Epithelial cell of esophagus (primary cell): ENCODE results near the gene PDK3.

Experiments
- DNase-seq: peaks from one replicate; pipeline ENCODE4 v3.0.0; 2010; ENCODE audit warnings: low read depth
- H3K4me3 ChIP-seq: 2 replicates; pipeline ENCODE4 v1.5.1; 2011; ENCODE audit warnings: mild to moderate bottlenecking, low read length, control low read depth
- CTCF ChIP-seq: IDR thresholded peaks from 2 replicates; pipeline ENCODE4 v1.5.1; 2011; ENCODE audit warnings: low read depth, mild to moderate bottlenecking, low read length, control low read depth, inconsistent platforms; ENCODE audit not compliant: insufficient read depth; ENCODE audit errors: missing control alignments

Gene PDK3

DNA sequence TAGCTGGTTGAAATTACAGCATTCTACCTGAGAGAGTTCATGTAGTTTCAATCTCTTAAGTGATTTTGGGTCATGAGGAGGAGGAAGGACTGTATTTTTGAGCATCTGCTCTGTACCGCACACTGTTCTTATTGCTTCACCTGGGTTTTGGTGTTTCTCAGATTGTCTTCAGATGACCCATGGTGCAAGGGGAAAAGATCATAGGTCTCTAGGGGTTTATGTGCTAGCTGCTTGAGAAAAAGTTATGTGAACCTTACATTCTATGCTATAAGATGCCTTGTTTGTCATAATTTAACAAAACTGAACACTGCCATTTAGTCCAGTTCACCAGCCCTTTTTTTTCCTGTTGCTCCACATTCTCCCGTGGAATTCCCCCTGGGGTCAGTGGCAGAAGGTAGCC lies 60.4 kb downstream of the PDK3 start:
- no peak for DNase-seq
- no peak overlapping the region for H3K4me3 ChIP-seq
- no peak for TF ChIP-seq CTCF

GRCh38 chrX:24526616-24527015 lies 61.5 kb downstream of the PDK3 start:
- DNase-seq: no peak
- no peak for TF ChIP-seq CTCF
- H3K4me3 ChIP-seq: no peak overlapping the region

DNA sequence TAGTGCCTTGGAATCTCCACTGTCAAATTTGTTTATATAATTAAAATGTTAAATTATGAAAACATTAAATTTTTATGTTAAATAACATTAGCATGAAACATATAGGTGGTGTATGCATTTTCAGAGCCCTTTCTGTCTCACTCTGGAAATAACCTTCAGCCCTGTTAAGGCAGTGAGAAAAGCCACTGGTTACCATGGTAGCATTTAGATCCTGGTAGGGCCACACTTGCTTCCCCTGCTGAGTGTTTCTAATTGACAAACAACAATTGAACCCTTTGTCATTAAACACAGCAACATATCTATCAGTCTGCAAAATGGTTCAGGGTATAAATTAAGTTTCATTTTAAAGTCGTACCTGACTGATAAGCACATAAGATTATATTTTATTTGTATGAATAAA lies 63.5 kb downstream of the PDK3 start:
- H3K4me3 ChIP-seq: no peak overlapping the region
- no peak for DNase-seq
- no peak for TF ChIP-seq CTCF

DNA sequence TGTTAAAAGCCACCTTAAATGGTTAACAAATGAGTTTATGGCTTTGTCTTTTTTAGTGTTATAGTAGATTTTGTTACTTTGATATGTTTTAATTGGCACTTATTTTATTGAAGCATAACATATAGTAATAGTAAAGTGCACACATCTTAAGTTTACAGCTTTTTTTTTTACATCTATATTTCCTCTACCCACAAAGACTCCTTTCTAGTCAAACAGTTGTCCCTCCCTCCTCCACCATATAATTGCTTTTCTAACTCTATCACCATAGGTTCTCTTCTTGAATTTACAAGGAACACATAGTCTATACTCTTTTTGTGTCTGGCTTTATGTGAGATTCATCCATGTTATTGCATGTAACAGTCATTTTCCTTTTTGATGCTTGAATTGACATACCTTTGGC lies 71.5 kb downstream of the PDK3 start:
- TF ChIP-seq CTCF: no peak
- no peak overlapping the region for H3K4me3 ChIP-seq
- no peak for DNase-seq

- H3K4me3 ChIP-seq: no peak overlapping the region
- no peak for DNase-seq
- TF ChIP-seq CTCF: no peak
Observed at GRCh38 chrX:24542756-24543155, 77.7 kb downstream of the PDK3 start.

DNA sequence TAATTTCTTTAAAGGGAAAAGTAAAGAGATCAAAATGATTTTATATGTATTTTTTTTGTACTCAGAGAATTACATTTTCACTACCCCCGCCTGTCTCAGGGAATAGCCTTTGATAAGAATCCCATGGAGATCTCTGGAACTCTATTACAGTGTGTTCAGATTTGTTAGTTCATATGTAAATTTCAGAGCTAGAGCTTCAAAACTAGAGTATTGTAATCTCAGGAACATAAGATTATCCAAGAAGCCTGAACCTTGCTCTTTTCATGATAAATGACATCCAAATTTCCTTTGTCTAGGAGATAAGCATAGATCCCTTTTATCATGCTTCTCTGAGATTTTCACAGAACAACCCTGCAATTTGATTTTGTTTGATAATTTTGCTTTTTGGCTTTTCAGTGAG lies 82.9 kb downstream of the PDK3 start:
- H3K4me3 ChIP-seq: no peak overlapping the region
- TF ChIP-seq CTCF: no peak
- DNase-seq: no peak

- H3K4me3 ChIP-seq: no peak overlapping the region
- TF ChIP-seq CTCF: no peak
- DNase-seq: no peak
Observed at GRCh38 chrX:24550166-24550565, 85.1 kb downstream of the PDK3 start.
